MM.1S (cell line): ENCODE data around the gene HS3ST4.

ENCODE experiments used
- DNase-seq: peaks from one replicate; pipeline ENCODE4 v3.0.0-alpha.2; 2015
- H2AFZ ChIP-seq: fragments of 300-600 bp; sonication (generic); 2 replicates; pipeline ENCODE4 v1.6.0; 2016; ENCODE audit warnings: antibody characterized with exemption, low read length
- H3F3A ChIP-seq: fragments of 300-600 bp; sonication (generic); 2 replicates; pipeline ENCODE4 v1.6.1; 2016; ENCODE audit warnings: mild to moderate bottlenecking, antibody characterized with exemption, low read length, moderate library complexity, mixed read lengths; ENCODE audit not compliant: insufficient read depth
- H3K27ac ChIP-seq: fragments of 300-600 bp; sonication (generic); 2 replicates; pipeline ENCODE4 v1.5.1; 2016; ENCODE audit warnings: mild to moderate bottlenecking, low read length
- H3K27me3 ChIP-seq: fragments of 300-600 bp; sonication (generic); replicated peaks from 2 replicates; pipeline ENCODE4 v1.6.0; 2016; ENCODE audit warnings: low read length; ENCODE audit not compliant: insufficient read depth
- H3K36me3 ChIP-seq: fragments of 300-600 bp; sonication (generic); replicated peaks from 2 replicates; pipeline ENCODE4 v1.6.1; 2016; ENCODE audit warnings: mild to moderate bottlenecking, low read length, mixed read lengths; ENCODE audit not compliant: insufficient read depth
- H3K4me1 ChIP-seq: fragments of 300-600 bp; sonication (generic); 2 replicates; pipeline ENCODE4 v1.6.1; 2016; ENCODE audit warnings: low read length, mixed read lengths
- H3K4me2 ChIP-seq: fragments of 300-600 bp; sonication (generic); 2 replicates; pipeline ENCODE4 v1.6.0; 2016; ENCODE audit warnings: low read depth, low read length
- H3K4me3 ChIP-seq: fragments of 300-600 bp; sonication (generic); 2 replicates; pipeline ENCODE4 v1.5.1; 2016; ENCODE audit warnings: low read length, mixed read lengths
- H3K79me2 ChIP-seq: fragments of 300-600 bp; sonication (generic); 2 replicates; pipeline ENCODE4 v1.6.1; 2016; ENCODE audit warnings: mixed run types, low read length, mixed read lengths
- H3K9ac ChIP-seq: fragments of 300-600 bp; sonication (generic); 2 replicates; pipeline ENCODE4 v1.6.1; 2016; ENCODE audit warnings: low read length, mixed read lengths
- H3K9me2 ChIP-seq: fragments of 300-600 bp; sonication (generic); replicated peaks from 2 replicates; pipeline ENCODE4 v1.6.1; 2016; ENCODE audit warnings: mild to moderate bottlenecking, low read length, mixed read lengths; ENCODE audit not compliant: insufficient read depth
- H3K9me3 ChIP-seq: fragments of 300-600 bp; sonication (generic); replicated peaks from 2 replicates; pipeline ENCODE4 v1.6.1; 2016; ENCODE audit warnings: mild to moderate bottlenecking, low read length, mixed read lengths; ENCODE audit not compliant: insufficient read depth
- H4K20me1 ChIP-seq: fragments of 300-600 bp; sonication (generic); 2 replicates; pipeline ENCODE4 v1.6.1; 2016; ENCODE audit warnings: mild to moderate bottlenecking, low read length, moderate library complexity, mixed read lengths; ENCODE audit not compliant: insufficient read depth
- CTCF ChIP-seq: fragments of 300-600 bp; sonication (generic); IDR thresholded peaks from 2 replicates; pipeline ENCODE4 v1.5.1; 2016; ENCODE audit warnings: antibody characterized with exemption, low read length, mixed read lengths
- EZH2 ChIP-seq: fragments of 300-600 bp; sonication (generic); optimal IDR thresholded peaks from 2 replicates; pipeline ENCODE3; 2017; ENCODE audit warnings: low read depth, mild to moderate bottlenecking, antibody characterized with exemption, low read length, mixed read lengths
- EZH2phosphoT487 ChIP-seq: fragments of 300-600 bp; sonication (generic); IDR thresholded peaks from 2 replicates; pipeline ENCODE4 v1.6.1; 2018; ENCODE audit warnings: antibody characterized with exemption, low read length

HS3ST4 gene

GRCh38 chr16:26051063-26051462, 359.3 kb downstream of the HS3ST4 start:
- Histone ChIP-seq H3K4me2 (no peak overlapping the region), H2AFZ (no peak overlapping the region), H3F3A (no peaks in the 10 kb centered on the region), H3K9ac (no peak overlapping the region), H3K4me1 (no peaks in the 10 kb centered on the region), H3K9me3 (no peaks in the 10 kb centered on the region), H3K79me2 (no peaks in the 10 kb centered on the region), H3K9me2 (no peaks in the 10 kb centered on the region), H3K27me3 (no peaks in the 10 kb centered on the region), H3K27ac (no peak overlapping the region), H3K4me3 (no peak overlapping the region), H4K20me1 (no peaks in the 10 kb centered on the region), H3K36me3 (no peaks in the 10 kb centered on the region)
- DNase-seq, result no peak
- TF ChIP-seq EZH2, result no peak

GRCh38 chr16:26053889-26054288, 362.1 kb downstream of the HS3ST4 start:
- H3K9me2 ChIP-seq, result no peaks in the 10 kb centered on the region
- no peaks in the 10 kb centered on the region for H3K36me3 ChIP-seq
- H3K27me3 ChIP-seq, result no peaks in the 10 kb centered on the region
- no peak for TF ChIP-seq EZH2phosphoT487
- no peak overlapping the region for H3K4me2 ChIP-seq
- no peaks in the 10 kb centered on the region for H3K9me3 ChIP-seq
- no peak overlapping the region for H2AFZ ChIP-seq
- no peaks in the 10 kb centered on the region for H3F3A ChIP-seq
- H4K20me1 ChIP-seq, result no peaks in the 10 kb centered on the region
- no peaks in the 10 kb centered on the region for H3K4me1 ChIP-seq
- no peaks in the 10 kb centered on the region for H3K79me2 ChIP-seq
- no peak overlapping the region for H3K27ac ChIP-seq
- no peak overlapping the region for H3K9ac ChIP-seq
- DNase-seq, result no peak
- no peak overlapping the region for H3K4me3 ChIP-seq

GRCh38 chr16:26058326-26058725, 366.6 kb downstream of the HS3ST4 start:
- H3K79me2 ChIP-seq, result no peaks in the 10 kb centered on the region
- no peaks in the 10 kb centered on the region for H4K20me1 ChIP-seq
- no peaks in the 10 kb centered on the region for H3K9me3 ChIP-seq
- no peak for DNase-seq
- H2AFZ ChIP-seq, result no peak overlapping the region
- no peaks in the 10 kb centered on the region for H3K4me1 ChIP-seq
- no peaks in the 10 kb centered on the region for H3F3A ChIP-seq
- H3K4me3 ChIP-seq, result no peak overlapping the region
- H3K4me2 ChIP-seq, result no peak overlapping the region
- TF ChIP-seq CTCF (no peak), EZH2 (no peak), EZH2phosphoT487 (no peak)
- no peaks in the 10 kb centered on the region for H3K9me2 ChIP-seq
- H3K36me3 ChIP-seq, result no peaks in the 10 kb centered on the region
- H3K27ac ChIP-seq, result no peak overlapping the region
- H3K27me3 ChIP-seq, result no peaks in the 10 kb centered on the region
- no peak overlapping the region for H3K9ac ChIP-seq

- Histone ChIP-seq H3K79me2 (no peaks in the 10 kb centered on the region), H4K20me1 (no peaks in the 10 kb centered on the region), H3K27me3 (no peaks in the 10 kb centered on the region), H3K9ac (no peak overlapping the region), H3K9me3 (no peaks in the 10 kb centered on the region), H3K4me1 (no peaks in the 10 kb centered on the region), H3K27ac (no peak overlapping the region), H3F3A (no peaks in the 10 kb centered on the region), H3K4me2 (no peak overlapping the region), H3K36me3 (no peaks in the 10 kb centered on the region), H3K4me3 (no peak overlapping the region), H3K9me2 (no peaks in the 10 kb centered on the region), H2AFZ (no peak overlapping the region)
- TF ChIP-seq CTCF, result no peak
- no peak for DNase-seq
These were observed 378.7 kb downstream of the HS3ST4 start for GRCh38 chr16:26070302-26071100.
